ENCODE results near the gene SCNM1. TPM values are rescaled to one million over a fixed set of nuclear protein-coding genes. Genes with fewer than 3 reads are reported as not detected.
"Not testable (repeated sequence)": the region's sequence is repeated elsewhere in the genome, so short reads cannot be mapped to it uniquely, and the experiment has no call there.

SCNM1 gene
- total and polyA plus RNA-seq, 4 donors: 26.1 to 59.3 (median 55.3) TPM

DNA sequence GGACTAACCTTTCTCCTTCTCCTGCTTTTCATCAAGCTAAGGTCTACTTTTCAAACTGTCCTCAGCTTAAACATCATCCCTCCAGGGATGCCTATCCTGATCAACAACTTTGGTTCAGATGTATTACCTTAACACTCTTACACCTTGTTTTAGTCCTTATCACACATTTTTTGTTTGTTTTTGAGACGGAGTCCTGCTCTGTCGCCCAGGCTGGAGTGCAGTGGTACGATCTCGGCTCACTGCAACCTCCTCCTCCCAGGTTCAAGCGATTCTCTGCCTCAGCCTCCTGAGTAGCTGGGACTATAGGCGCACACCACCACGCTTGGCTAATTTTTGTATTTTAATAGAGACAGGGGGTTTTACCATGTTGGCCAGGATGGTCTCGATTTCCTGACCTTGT lies 22.7 kb downstream of the SCNM1 start:
- Histone ChIP-seq H3K4me1 (ENCODE audit: control insufficient read depth, insufficient read depth, low read length) (peaks cover 15% of the 10 kb centered on the region), H3K36me3 (ENCODE audit: control insufficient read depth, insufficient read depth, low read length) (peaks cover 22% of the 10 kb centered on the region), H3K4me3 (ENCODE audit: low read depth, low read length) (peak overlapping the region; percentile 97)
- not testable (repeated sequence) for DNase-seq (ENCODE audit: low read depth in 4 of 6, low spot score in 6 of 6); H3K9me3 ChIP-seq (ENCODE audit: control insufficient read depth, insufficient read depth, low read length); H3K27ac ChIP-seq (ENCODE audit: low read depth, low read length); H3K27me3 ChIP-seq (ENCODE audit: control insufficient read depth, insufficient read depth, low read length)
- WGBS (ENCODE audit: insufficient coverage): no CpG with 5 or more reads among the region's 8 CpGs

DNA sequence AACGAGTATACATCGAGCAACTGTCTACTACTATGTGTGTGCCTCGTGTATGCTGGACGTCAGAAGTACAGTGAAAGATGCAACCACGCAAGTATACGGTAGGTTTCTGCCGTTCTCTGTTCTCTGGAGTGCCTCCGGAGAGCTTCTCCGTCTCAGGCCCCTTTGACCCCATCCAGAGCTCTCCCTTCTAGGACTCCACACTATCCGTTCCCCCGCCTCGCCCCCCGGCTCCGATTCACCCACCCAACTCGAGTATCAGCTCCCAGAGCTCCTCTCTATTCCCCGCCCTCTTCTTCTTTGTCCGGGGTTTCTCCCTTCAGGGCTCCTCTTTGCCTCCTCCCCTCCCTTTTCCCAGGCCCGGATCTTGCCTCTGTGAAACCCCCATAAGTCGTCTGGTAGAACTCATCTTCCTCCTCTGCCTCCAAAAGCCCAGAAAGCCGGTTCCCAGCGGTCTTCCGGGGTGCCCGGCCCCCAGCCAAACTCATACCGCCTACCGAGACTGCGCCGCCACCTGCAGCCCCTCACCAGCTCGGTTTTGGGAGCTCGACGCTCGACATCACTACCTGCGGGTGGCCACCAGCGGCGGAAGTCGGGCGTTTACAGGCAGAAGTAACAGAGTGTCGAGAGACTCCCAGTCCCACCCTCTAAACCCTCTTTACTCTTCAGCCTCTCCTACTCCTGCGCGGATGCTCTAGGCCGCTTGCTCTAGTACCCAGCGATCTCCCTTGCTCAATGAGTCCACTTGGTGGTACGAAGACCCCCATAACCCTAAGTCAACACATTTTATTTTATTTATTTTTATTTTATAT lies 23.9 kb downstream of the SCNM1 start, which contains the start of gene VPS72:
TSS of gene VPS72 (minus strand) at position 561 of the 809 bp plus-strand sequence. CDS start at position 485, 76 bp downstream.
- Histone ChIP-seq H3K27me3 (ENCODE audit: control insufficient read depth, insufficient read depth, low read length) (no peaks in the 10 kb centered on the region), H3K4me3 (ENCODE audit: low read depth, low read length) (peak within 1 kb of the TSS; percentile 97), H3K9me3 (ENCODE audit: control insufficient read depth, insufficient read depth, low read length) (no peaks in the 10 kb centered on the region), H3K27ac (ENCODE audit: low read depth, low read length) (peak within 1 kb of the TSS; percentile 93), H3K4me1 (ENCODE audit: control insufficient read depth, insufficient read depth, low read length) (peaks cover 15% of the 10 kb centered on the region), H3K36me3 (ENCODE audit: control insufficient read depth, insufficient read depth, low read length) (peaks cover 11% of the 10 kb centered on the region)
- WGBS (ENCODE audit: insufficient coverage): 0% methylated on average over 37 of the region's 42 CpGs
- DNase-seq (ENCODE audit: low read depth in 4 of 6, low spot score in 6 of 6): peak in 5 of 6 donors; percentile 82 to 98 (median 84)

DNA sequence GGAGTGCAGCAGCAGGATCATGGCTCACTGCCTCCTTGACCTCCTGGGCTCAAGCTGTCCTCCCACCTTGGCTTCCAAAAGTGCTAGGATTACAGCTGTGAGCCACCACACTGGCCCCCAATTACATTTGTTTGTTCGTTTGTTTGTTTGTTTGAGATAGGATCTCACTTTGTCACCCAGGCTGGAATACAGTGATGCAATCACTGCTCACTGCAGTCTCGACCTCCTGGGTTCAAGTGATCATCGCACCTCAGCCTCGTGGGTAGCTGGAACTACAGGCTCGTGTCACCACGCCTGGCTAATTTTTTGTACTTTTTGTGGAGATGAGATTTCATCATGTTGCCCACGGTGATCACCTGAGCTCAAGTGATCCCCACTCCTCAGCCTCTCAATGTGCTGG lies 26.1 kb downstream of the SCNM1 start:
- Histone ChIP-seq H3K4me1 (ENCODE audit: control insufficient read depth, insufficient read depth, low read length) (peaks cover 17% of the 10 kb centered on the region), H3K27me3 (ENCODE audit: control insufficient read depth, insufficient read depth, low read length) (no peaks in the 10 kb centered on the region), H3K4me3 (ENCODE audit: low read depth, low read length) (no peak overlapping the region), H3K36me3 (ENCODE audit: control insufficient read depth, insufficient read depth, low read length) (no peaks in the 10 kb centered on the region), H3K27ac (ENCODE audit: low read depth, low read length) (no peak overlapping the region), H3K9me3 (ENCODE audit: control insufficient read depth, insufficient read depth, low read length) (no peaks in the 10 kb centered on the region)
- no peak for DNase-seq (ENCODE audit: low read depth in 4 of 6, low spot score in 6 of 6)
- WGBS (ENCODE audit: insufficient coverage): 100% methylated on average over 1 of the region's 7 CpGs

GRCh38 chr1:151193304-151193703 lies 27.4 kb downstream of the SCNM1 start:
- 80% methylated on average over 1 of the region's 6 CpGs for WGBS (ENCODE audit: insufficient coverage)
- Histone ChIP-seq H3K4me1 (ENCODE audit: control insufficient read depth, insufficient read depth, low read length) (peaks cover 13% of the 10 kb centered on the region), H3K4me3 (ENCODE audit: low read depth, low read length) (no peak overlapping the region), H3K27ac (ENCODE audit: low read depth, low read length) (no peak overlapping the region), H3K9me3 (ENCODE audit: control insufficient read depth, insufficient read depth, low read length) (no peaks in the 10 kb centered on the region), H3K36me3 (ENCODE audit: control insufficient read depth, insufficient read depth, low read length) (no peaks in the 10 kb centered on the region), H3K27me3 (ENCODE audit: control insufficient read depth, insufficient read depth, low read length) (no peaks in the 10 kb centered on the region)
- DNase-seq (ENCODE audit: low read depth in 4 of 6, low spot score in 6 of 6): no peak

- Histone ChIP-seq H3K36me3 (ENCODE audit: control insufficient read depth, insufficient read depth, low read length) (no peaks in the 10 kb centered on the region), H3K27ac (ENCODE audit: low read depth, low read length) (no peak overlapping the region), H3K4me3 (ENCODE audit: low read depth, low read length) (no peak overlapping the region), H3K9me3 (ENCODE audit: control insufficient read depth, insufficient read depth, low read length) (no peaks in the 10 kb centered on the region), H3K27me3 (ENCODE audit: control insufficient read depth, insufficient read depth, low read length) (no peaks in the 10 kb centered on the region), H3K4me1 (ENCODE audit: control insufficient read depth, insufficient read depth, low read length) (peaks cover 10% of the 10 kb centered on the region)
- WGBS (ENCODE audit: insufficient coverage): no CpG with 5 or more reads among the region's 1 CpG
- no peak for DNase-seq (ENCODE audit: low read depth in 4 of 6, low spot score in 6 of 6)
Measured at GRCh38 chr1:151193856-151194255, 27.9 kb downstream of the SCNM1 start.

GRCh38 chr1:151194894-151195594 lies 29.1 kb downstream of the SCNM1 start:
- not testable (repeated sequence) for H3K27ac ChIP-seq (ENCODE audit: low read depth, low read length); H3K9me3 ChIP-seq (ENCODE audit: control insufficient read depth, insufficient read depth, low read length); H3K27me3 ChIP-seq (ENCODE audit: control insufficient read depth, insufficient read depth, low read length); H3K4me3 ChIP-seq (ENCODE audit: low read depth, low read length); DNase-seq (ENCODE audit: low read depth in 4 of 6, low spot score in 6 of 6); H3K36me3 ChIP-seq (ENCODE audit: control insufficient read depth, insufficient read depth, low read length)
- H3K4me1 ChIP-seq (ENCODE audit: control insufficient read depth, insufficient read depth, low read length): peaks cover 10% of the 10 kb centered on the region
- no CpG with 5 or more reads among the region's 17 CpGs for whole genome bisulfite sequencing (ENCODE audit: insufficient coverage)

GRCh38 chr1:151196292-151196800 lies 30.4 kb downstream of the SCNM1 start:
- no CpG with 5 or more reads among the region's 14 CpGs for WGBS (ENCODE audit: insufficient coverage)
- Histone ChIP-seq H3K9me3 (ENCODE audit: control insufficient read depth, insufficient read depth, low read length) (no peaks in the 10 kb centered on the region), H3K36me3 (ENCODE audit: control insufficient read depth, insufficient read depth, low read length) (no peaks in the 10 kb centered on the region), H3K4me3 (ENCODE audit: low read depth, low read length) (no peak overlapping the region), H3K4me1 (ENCODE audit: control insufficient read depth, insufficient read depth, low read length) (peaks cover 6% of the 10 kb centered on the region), H3K27ac (ENCODE audit: low read depth, low read length) (no peak overlapping the region), H3K27me3 (ENCODE audit: control insufficient read depth, insufficient read depth, low read length) (no peaks in the 10 kb centered on the region)
- DNase-seq (ENCODE audit: low read depth in 4 of 6, low spot score in 6 of 6): peak in 4 of 6 donors; percentile 43 to 91 (median 76)

DNA sequence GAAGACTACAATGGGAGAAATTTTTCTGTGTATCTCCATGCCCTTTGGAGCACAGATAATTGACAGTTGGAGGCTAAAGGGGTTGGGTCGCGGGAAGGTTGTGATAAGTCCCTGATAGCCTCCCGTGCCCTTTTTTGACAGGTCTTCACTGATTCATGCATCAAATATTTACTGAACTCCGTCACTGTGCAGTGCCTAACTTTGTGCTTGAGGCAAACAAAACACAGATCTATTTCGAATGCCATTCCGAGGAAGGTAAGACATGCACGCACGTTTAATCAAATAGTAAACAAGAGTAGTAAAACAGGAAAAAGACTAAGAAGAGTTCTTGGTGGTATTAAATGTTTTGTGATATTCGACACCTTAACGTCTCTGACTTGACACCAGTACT lies 31.9 kb downstream of the SCNM1 start:
- peaks cover 7% of the 10 kb centered on the region for H3K36me3 ChIP-seq (ENCODE audit: control insufficient read depth, insufficient read depth, low read length)
- H3K9me3 ChIP-seq (ENCODE audit: control insufficient read depth, insufficient read depth, low read length): no peaks in the 10 kb centered on the region
- H3K27ac ChIP-seq (ENCODE audit: low read depth, low read length): peak overlapping the region; percentile 96
- H3K4me3 ChIP-seq (ENCODE audit: low read depth, low read length): peak overlapping the region; percentile 98
- peaks cover 9% of the 10 kb centered on the region for H3K4me1 ChIP-seq (ENCODE audit: control insufficient read depth, insufficient read depth, low read length)
- no peaks in the 10 kb centered on the region for H3K27me3 ChIP-seq (ENCODE audit: control insufficient read depth, insufficient read depth, low read length)
- 24% methylated on average over 5 of the region's 10 CpGs for WGBS (ENCODE audit: insufficient coverage)
- no peak for DNase-seq (ENCODE audit: low read depth in 4 of 6, low spot score in 6 of 6)

GRCh38 chr1:151198254-151199127 lies 32.5 kb downstream of the SCNM1 start, which contains the start of gene PIP5K1A:
TSS of gene PIP5K1A (plus strand) at chr1:151198552. CDS start at chr1:151198997, 445 bp downstream.
- DNase-seq (ENCODE audit: low read depth in 4 of 6, low spot score in 6 of 6): peak; percentile 96 to 100 (median 98)
- H3K4me3 ChIP-seq (ENCODE audit: low read depth, low read length): peak within 1 kb of the TSS; percentile 98
- H3K27ac ChIP-seq (ENCODE audit: low read depth, low read length): peak within 1 kb of the TSS; percentile 96
- WGBS (ENCODE audit: insufficient coverage): under 1% methylated on average over 60 of the region's 60 CpGs
- H3K36me3 ChIP-seq (ENCODE audit: control insufficient read depth, insufficient read depth, low read length): peaks cover 13% of the 10 kb centered on the region
- H3K27me3 ChIP-seq (ENCODE audit: control insufficient read depth, insufficient read depth, low read length): no peaks in the 10 kb centered on the region
- peaks cover 9% of the 10 kb centered on the region for H3K4me1 ChIP-seq (ENCODE audit: control insufficient read depth, insufficient read depth, low read length)
- no peaks in the 10 kb centered on the region for H3K9me3 ChIP-seq (ENCODE audit: control insufficient read depth, insufficient read depth, low read length)
